BJ (cell line): ENCODE measurements around the gene KIAA1958. TPM values are rescaled to one million over a fixed set of nuclear protein-coding genes. Genes with fewer than 3 reads are reported as not detected.

Experiments used
- CTCF ChIA-PET: fragments of 350-600 bp; formaldehyde crosslinking; extraction: SDS; loops from one replicate; lab custom pipeline; 2021; ENCODE audit warnings: antibody characterized with exemption, inconsistent platforms; lab: Yijun Ruan, JAX
- POLR2A ChIA-PET: fragments of 300-600 bp; sonication (Branson Sonifier 250); formaldehyde crosslinking; extraction: SDS; loops from one replicate; lab custom pipeline; 2021; ENCODE audit warnings: antibody characterized with exemption; lab: Charles Lee
- DNase-seq: peaks from one replicate; pipeline ENCODE4 v3.0.0-alpha.2; 2011; ENCODE audit warnings: low read depth
- H3K27me3 ChIP-seq: 2 replicates; pipeline ENCODE4 v1.6.0; 2011; ENCODE audit warnings: low read length; ENCODE audit not compliant: control insufficient read depth, insufficient read depth
- H3K36me3 ChIP-seq: 2 replicates; pipeline ENCODE4 v1.5.1; 2011; ENCODE audit warnings: low read length; ENCODE audit not compliant: control insufficient read depth, insufficient read depth
- H3K4me3 ChIP-seq: 2 replicates; pipeline ENCODE4 v1.5.1; 2011; ENCODE audit warnings: low read depth, mild to moderate bottlenecking, control low read depth, low read length
- polyA plus RNA-seq: library from polyadenylated mRNA; depleted of rRNA; stranded (reverse); fragments of >200 nt; gene quantifications from 2 replicates; pipeline ENCODE4 v1.2.3, GENCODE V29; 2011
- TF ChIP-seq, protein P1 (sequence below): IDR thresholded peaks from 2 replicates; pipeline ENCODE4 v1.5.1; 2011; ENCODE audit warnings: low read depth, mild to moderate bottlenecking, control low read depth, inconsistent platforms, low read length, moderate library complexity; ENCODE audit not compliant: insufficient read depth

The KIAA1958 gene
- polyA plus RNA-seq, 1 experiment, result 2.2 TPM

DNA sequence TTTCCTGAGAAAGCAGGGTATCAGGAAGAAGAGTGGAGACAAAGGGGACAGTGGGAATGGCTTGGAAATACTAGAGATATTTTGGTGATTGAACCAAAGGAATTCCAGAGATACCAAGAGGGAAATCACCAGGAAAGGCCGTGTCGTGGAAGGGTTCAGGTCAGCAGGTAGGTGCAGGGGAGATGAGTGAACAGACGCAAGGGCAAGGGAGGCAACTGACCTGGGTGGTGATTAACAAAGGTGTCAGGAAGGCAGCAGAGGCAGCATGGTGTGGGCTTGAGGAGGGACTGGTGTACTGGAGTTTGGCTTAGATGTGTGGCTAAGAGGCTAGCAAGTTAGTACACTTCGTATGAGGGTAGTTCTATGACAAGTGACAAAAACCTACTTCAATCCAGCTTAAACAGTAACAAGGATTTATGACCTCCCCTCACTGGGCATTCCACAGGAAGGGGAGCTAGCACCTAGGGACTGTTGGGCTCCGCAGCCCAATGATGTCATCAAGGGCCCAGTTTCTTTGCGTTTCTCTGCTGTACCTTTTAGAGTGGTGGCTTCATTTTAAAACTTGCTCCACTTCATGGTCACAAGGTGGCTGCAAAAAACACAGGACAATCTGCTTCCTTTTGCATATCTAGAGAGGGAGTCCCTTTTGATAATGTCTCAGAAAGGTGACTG is 194.2 kb downstream of the KIAA1958 start:
- CTCF ChIA-PET, result no interaction called here
- TF ChIP-seq, protein P1, sequence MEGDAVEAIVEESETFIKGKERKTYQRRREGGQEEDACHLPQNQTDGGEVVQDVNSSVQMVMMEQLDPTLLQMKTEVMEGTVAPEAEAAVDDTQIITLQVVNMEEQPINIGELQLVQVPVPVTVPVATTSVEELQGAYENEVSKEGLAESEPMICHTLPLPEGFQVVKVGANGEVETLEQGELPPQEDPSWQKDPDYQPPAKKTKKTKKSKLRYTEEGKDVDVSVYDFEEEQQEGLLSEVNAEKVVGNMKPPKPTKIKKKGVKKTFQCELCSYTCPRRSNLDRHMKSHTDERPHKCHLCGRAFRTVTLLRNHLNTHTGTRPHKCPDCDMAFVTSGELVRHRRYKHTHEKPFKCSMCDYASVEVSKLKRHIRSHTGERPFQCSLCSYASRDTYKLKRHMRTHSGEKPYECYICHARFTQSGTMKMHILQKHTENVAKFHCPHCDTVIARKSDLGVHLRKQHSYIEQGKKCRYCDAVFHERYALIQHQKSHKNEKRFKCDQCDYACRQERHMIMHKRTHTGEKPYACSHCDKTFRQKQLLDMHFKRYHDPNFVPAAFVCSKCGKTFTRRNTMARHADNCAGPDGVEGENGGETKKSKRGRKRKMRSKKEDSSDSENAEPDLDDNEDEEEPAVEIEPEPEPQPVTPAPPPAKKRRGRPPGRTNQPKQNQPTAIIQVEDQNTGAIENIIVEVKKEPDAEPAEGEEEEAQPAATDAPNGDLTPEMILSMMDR, result no peak
- no peak for DNase-seq
- Histone ChIP-seq H3K36me3 (no peaks in the 10 kb centered on the region), H3K4me3 (no peak overlapping the region), H3K27me3 (no peaks in the 10 kb centered on the region)
- POLR2A ChIA-PET, result no interaction called here

DNA sequence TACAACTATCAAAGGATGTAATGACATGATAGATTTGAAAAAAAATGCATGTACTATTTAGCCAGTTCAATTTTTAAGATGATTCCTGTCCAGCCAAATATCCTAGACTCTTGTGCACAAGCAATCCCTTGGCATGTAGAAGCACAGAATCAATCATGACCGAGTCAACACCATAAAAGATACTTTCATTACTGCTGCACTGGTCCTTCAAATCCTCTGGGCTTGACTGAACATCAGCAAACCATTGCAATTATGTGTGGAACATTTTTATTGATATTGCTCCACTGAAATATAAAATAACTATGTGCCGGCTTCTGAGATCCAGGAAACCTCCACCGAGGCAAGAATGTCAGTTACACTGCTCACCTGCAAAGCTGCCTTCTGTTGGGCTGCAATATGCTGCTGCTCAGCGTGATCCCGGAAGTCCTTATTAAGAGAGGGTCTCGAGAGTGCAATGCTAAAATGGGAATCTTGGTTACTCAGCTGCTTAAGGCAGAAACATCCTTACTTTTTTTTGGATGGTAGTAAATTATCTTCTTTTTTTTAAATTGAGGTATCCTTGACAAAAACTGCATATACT is 202.6 kb downstream of the KIAA1958 start:
- peaks cover 6% of the 10 kb centered on the region for H3K36me3 ChIP-seq
- TF ChIP-seq, protein P1, result no peak
- no peak overlapping the region for H3K4me3 ChIP-seq
- POLR2A ChIA-PET, result no interaction called here
- H3K27me3 ChIP-seq, result no peaks in the 10 kb centered on the region
- no peak for DNase-seq
- CTCF ChIA-PET, result interaction anchor here (1.6 kb wide), 1 partner anchor 25 kb away, joined by 4 read pairs; no protein-coding TSS in a partner anchor

DNA sequence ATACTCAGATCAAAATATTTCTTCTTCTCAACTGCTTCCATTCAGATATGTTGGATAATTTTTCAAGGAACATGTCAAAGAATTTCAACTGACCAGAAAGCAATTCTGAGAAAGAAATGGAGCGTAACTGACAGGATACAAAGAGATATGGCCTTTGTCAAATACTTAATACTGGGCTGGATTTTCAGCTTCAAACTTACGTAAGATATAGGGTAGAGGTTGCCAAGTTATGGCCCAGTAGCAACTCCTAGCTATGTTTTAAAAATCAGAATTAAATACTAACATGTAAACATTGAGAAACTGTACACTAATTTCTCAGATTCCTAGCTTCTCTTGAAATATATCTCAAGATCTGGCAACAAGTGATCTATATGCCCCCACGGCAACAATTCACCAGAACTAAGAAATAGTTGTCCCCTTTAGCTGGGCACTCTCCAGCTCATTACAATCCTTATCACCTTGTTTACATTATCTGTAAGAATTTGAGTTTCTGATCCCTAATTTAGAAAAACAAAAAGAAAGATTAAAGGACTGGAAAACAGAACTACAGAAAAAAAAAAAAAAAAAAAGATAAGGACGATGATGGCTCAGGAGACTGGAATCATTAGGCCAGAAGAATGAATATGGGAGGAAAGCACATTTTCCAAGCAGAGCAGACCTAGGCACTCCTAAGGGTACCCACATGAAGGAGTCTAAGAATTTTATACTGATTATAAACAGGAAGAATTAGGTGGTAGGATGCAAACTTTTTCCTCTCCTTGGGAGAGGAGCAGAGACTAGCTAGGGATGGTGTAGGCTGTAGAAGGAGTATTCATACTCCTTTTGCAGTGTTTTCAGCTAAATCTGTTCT is 208.3 kb downstream of the KIAA1958 start:
- ChIA-PET POLR2A (no interaction called here), CTCF (interaction anchor here (1.0 to 1.1 kb wide), 2 partner anchors 16 to 463 kb away, joined by 3 read pairs; no protein-coding TSS in a partner anchor)
- no peak for DNase-seq
- Histone ChIP-seq H3K36me3 (peaks cover 4% of the 10 kb centered on the region; the same call in 1 of the 2 replicates), H3K4me3 (no peak overlapping the region), H3K27me3 (no peaks in the 10 kb centered on the region)
- TF ChIP-seq, protein P1, result no peak

DNA sequence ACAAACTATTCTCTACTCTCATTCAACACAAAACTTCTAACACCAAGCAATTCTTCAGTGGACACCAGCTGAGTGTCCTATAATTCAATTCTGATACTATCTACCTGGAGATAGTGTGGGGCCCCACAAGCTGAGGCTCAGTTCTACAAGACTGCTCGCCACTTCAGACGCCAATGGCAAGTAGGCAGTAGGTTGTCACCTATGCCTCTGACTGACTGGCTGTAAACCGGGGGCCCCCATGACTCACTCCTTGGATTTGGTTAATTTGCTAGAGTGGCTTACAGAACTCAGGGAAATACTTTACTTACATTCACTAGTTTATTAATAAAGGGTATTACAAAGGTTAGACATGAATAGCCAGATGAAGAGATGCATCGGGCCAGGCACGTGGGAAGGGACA is 209.8 kb downstream of the KIAA1958 start:
- no peak for DNase-seq
- TF ChIP-seq, protein P1, result no peak
- ChIA-PET POLR2A (interaction anchor here (0.6 kb wide), 1 partner anchor 1489 kb away, joined by 3 read pairs; no protein-coding TSS in a partner anchor), CTCF (interaction anchor here (0.6 to 1.0 kb wide), 4 partner anchors 9 to 131 kb away, joined by 3 read pairs; no protein-coding TSS in a partner anchor)
- peaks cover 1% of the 10 kb centered on the region; the same call in 1 of the 2 replicates for H3K36me3 ChIP-seq
- H3K27me3 ChIP-seq, result no peaks in the 10 kb centered on the region
- H3K4me3 ChIP-seq, result no peak overlapping the region
